HepG2 (cell line): ENCODE results near the gene ZMYND8. TPM values are rescaled to one million over a fixed set of nuclear protein-coding genes. Genes with fewer than 3 reads are reported as not detected.

Source experiments
- AGO2 ChIP-seq: fragments of 200-400 bp; formaldehyde crosslinking; optimal IDR thresholded peaks from 2 replicates; pipeline ENCODE3; 2017; ENCODE audit warnings: mild to moderate bottlenecking, low read depth, low read length, moderate library complexity
- ATM ChIP-seq: fragments of 450-650 bp; IDR thresholded peaks from 2 replicates; pipeline ENCODE4 v1.7.1; 2017; ENCODE audit warnings: mild to moderate bottlenecking, borderline replicate concordance
- BCLAF1 ChIP-seq: fragments of 450-650 bp; IDR thresholded peaks from 2 replicates; pipeline ENCODE4 v1.6.1; 2017; ENCODE audit warnings: mild to moderate bottlenecking
- BORCS8-MEF2B ChIP-seq: sonication (generic); formaldehyde crosslinking; IDR thresholded peaks from 2 replicates; pipeline ENCODE4 v1.8.0; 2022; ENCODE audit warnings: mild to moderate bottlenecking, missing genetic modification reagents
- PREB ChIP-seq: sonication (generic); formaldehyde crosslinking; IDR thresholded peaks from 2 replicates; pipeline ENCODE4 v1.4.0; 2020; ENCODE audit warnings: missing genetic modification reagents
- TAF15 ChIP-seq: fragments of 200-400 bp; formaldehyde crosslinking; IDR thresholded peaks from one replicate; pipeline ENCODE4 v1.6.1; 2018; ENCODE audit warnings: mild to moderate bottlenecking, low read depth, low read length; ENCODE audit not compliant: poor library complexity, severe bottlenecking
- ZBTB40 ChIP-seq, 2 experiments: fragments of 450-650 bp in 1 of 2; sonication (generic) in 1 of 2; formaldehyde crosslinking in 1 of 2; IDR thresholded peaks; 2 replicates each; pipeline versions ENCODE4 v1.6.1 to v1.8.0; 2016 to 2022; ENCODE audit warnings: antibody characterized with exemption in 1 of 2, mild to moderate bottlenecking in 1 of 2, missing genetic modification reagents in 1 of 2
- ZFP36L2 ChIP-seq: sonication (generic); formaldehyde crosslinking; IDR thresholded peaks from 2 replicates; pipeline ENCODE4 v1.4.0; 2020; ENCODE audit warnings: missing genetic modification reagents
- ZNF264 ChIP-seq: sonication (generic); formaldehyde crosslinking; IDR thresholded peaks from 2 replicates; pipeline ENCODE4 v1.4.0; 2020; ENCODE audit warnings: missing genetic modification reagents
- ZNF282 ChIP-seq: fragments of 450-650 bp; IDR thresholded peaks from 2 replicates; pipeline ENCODE4 v1.6.1; 2018; ENCODE audit not compliant: partially characterized antibody
- ZNF317 ChIP-seq: sonication (generic); formaldehyde crosslinking; IDR thresholded peaks from 2 replicates; pipeline ENCODE4 v1.5.0; 2020; ENCODE audit warnings: mild to moderate bottlenecking, missing genetic modification reagents
- polyA plus RNA-seq, 8 experiments: library from polyadenylated mRNA; depleted of rRNA in 3 of 8; stranded (reverse) in 7 of 8; unstranded in 1 of 8; fragments of >200 nt; fragmentation: Illumina TruSeq in 4 of 8; extraction: Trizol in 4 of 8; gene quantifications; 2 replicates each; pipeline versions ENCODE4 v1.2.1 to v1.2.3, GENCODE V29; 2011 to 2016; ENCODE audit warnings: low read depth in 4 of 8, missing spikeins in 1 of 8, mixed read lengths in 1 of 8; ENCODE audit not compliant: insufficient read depth in 1 of 8
- total RNA-seq, 5 experiments: library from RNA; depleted of rRNA; stranded (reverse); fragments of >200 nt; fragmentation: Illumina TruSeq; extraction: Trizol; gene quantifications; 2 replicates each; pipeline ENCODE4 v1.2.3, GENCODE V29; 2016; ENCODE audit warnings: low read depth in 1 of 5
- TF ChIP-seq, protein P1 (sequence below): sonication (generic); formaldehyde crosslinking; IDR thresholded peaks from 2 replicates; pipeline ENCODE4 v1.5.1; 2020; ENCODE audit warnings: mild to moderate bottlenecking, missing genetic modification reagents, moderate library complexity

The ZMYND8 gene
- total and polyA plus RNA-seq, 2 of the 13 experiments (the other 11 are each of a cell fraction or from before 2014, with no cell fraction given) = 53.9 to 84.7 TPM

DNA sequence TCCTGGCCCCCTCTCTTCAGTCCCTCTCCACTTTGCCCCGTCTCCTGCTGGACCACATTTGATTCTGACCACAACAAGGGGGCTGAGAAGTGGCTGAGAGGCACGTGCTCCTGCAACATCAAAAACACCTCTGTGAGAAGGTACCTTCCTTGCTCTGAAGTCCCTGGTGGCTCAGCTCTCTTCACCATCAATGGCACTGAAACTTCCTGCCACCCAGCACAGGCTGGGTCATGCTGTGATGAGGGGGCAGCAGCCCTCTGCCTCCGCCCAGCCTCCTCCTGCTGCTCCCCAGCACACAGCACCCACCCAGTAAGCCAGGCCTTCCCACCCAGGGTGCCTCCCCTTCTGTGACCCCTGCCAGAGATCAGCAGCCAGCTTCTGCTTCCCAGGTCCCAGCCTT, 10.3 kb downstream of the ZMYND8 start (continued):
- TF ChIP-seq ZBTB40 (IDR thresholded peaks at IDR 0.05) (no peak), ZBTB40 (CRISPR knock-in tag; IDR thresholded peaks at IDR 0.05) (peak; percentile 51; the same call in 1 of the 2 replicates), ZNF317 (no peak), AGO2 (peak; percentile 80), TAF15 (no peak), BORCS8-MEF2B (no peak), ZNF264 (CRISPR knock-in tag) (no peak), ZFP36L2 (CRISPR knock-in tag) (no peak), PREB (CRISPR knock-in tag) (no peak), BCLAF1 (no peak), ATM (no peak), ZNF282 (no peak)
- TF ChIP-seq, protein P1, sequence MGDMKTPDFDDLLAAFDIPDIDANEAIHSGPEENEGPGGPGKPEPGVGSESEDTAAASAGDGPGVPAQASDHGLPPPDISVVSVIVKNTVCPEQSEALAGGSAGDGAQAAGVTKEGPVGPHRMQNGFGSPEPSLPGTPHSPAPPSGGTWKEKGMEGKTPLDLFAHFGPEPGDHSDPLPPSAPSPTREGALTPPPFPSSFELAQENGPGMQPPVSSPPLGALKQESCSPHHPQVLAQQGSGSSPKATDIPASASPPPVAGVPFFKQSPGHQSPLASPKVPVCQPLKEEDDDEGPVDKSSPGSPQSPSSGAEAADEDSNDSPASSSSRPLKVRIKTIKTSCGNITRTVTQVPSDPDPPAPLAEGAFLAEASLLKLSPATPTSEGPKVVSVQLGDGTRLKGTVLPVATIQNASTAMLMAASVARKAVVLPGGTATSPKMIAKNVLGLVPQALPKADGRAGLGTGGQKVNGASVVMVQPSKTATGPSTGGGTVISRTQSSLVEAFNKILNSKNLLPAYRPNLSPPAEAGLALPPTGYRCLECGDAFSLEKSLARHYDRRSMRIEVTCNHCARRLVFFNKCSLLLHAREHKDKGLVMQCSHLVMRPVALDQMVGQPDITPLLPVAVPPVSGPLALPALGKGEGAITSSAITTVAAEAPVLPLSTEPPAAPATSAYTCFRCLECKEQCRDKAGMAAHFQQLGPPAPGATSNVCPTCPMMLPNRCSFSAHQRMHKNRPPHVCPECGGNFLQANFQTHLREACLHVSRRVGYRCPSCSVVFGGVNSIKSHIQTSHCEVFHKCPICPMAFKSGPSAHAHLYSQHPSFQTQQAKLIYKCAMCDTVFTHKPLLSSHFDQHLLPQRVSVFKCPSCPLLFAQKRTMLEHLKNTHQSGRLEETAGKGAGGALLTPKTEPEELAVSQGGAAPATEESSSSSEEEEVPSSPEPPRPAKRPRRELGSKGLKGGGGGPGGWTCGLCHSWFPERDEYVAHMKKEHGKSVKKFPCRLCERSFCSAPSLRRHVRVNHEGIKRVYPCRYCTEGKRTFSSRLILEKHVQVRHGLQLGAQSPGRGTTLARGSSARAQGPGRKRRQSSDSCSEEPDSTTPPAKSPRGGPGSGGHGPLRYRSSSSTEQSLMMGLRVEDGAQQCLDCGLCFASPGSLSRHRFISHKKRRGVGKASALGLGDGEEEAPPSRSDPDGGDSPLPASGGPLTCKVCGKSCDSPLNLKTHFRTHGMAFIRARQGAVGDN = peak; percentile 62
